ENCODE measurements around the gene SAP130.

Gene SAP130

DNA sequence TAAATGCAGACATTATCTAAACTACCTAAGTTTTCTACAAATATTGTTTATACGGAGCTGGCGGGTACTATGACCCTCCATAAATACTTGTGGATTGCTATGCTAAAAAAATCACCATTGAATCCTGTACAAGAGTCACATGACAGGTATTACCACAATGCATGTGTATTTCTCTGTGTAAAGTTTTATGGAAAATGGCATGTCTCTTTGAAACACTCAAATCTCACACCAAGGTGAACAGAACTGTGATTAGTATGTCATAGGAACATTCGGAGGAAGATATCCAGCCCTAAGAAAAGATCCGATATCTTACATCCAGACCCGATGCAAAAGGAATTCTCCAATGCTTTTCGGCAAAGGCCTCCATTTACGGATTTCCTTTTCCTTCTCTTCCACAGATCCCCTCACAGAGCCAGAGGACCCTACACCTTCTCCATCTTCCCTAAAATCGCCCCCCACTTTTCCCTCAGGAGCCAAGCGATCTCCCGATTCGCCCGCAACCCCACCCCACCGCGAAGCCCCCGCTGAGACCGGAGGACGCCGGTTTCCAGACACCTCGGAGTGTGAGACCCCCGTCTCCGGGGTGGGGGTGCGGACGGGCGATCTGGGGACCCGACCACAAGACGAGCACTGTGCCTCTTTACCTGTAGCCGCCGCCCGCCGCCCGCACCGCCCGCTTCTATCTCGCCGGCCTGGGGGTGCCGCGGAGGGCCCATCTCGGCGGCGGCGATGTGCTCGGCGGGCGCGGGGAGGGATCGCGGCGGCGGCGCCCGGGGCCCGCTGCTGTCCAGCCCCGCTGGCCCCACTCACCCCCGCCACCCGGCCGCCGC, 1.2 kb downstream of the SAP130 start:
- no peak for DNase-seq (ENCODE audit: low read depth, low spot score)

DNA sequence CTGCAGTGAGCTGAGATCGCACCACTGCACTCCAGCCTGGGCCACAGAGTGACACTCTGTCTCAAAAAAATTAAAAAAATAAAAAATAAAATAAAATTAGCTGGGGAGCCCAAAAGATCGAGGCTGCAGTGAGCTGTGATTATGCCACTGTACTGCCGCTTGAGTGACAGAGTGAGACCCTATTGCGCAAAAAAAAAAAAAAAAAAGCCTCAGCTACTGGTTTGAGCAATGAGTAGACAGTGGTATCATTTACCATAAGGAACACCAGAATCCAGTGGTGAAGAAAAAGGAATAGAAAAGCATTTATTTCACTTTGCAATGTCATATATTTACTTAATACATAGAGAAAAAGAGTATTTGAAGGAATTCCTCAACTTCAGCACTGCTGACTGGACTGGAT, 3.0 kb downstream of the SAP130 start:
- DNase-seq (ENCODE audit: low read depth, low spot score), result no peak

DNA sequence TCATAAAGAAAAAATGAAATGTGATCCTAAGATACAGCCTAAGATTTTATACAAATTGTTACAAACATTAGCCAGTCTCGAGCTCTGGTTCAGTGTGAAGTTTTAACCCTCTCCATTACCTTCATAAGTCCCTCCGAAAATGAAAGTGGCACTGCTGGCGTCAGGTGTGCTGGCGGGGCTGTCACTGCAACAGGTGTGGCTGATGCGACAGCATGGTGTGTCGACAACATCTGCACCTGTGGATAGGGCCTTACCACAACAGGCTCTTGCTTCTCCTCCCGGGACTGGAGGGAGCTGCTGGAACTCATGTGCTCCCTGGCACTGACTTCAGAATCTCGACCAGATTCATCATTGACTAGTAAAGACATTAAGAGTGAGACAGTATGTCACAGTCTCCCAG, 10.3 kb downstream of the SAP130 start:
- no peak for DNase-seq (ENCODE audit: low read depth, low spot score)

DNA sequence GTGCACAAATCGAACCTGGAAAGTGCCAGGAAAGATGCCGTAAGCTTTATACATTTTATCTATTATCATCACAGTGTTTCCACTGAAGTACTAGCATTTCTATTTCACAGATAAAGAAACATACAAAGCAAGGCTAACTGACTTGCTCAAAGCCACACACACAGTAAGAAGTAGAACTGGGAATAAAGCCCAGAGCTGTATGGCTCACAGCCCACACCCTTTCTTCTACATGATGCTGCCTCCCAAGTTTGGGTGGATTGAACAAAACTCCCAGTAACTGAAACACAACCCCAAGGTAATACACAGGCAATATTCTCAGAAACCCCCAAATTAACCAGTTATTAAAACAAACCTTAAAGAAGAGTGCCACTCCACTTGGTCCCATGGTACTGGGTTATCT, 11.2 kb downstream of the SAP130 start:
- DNase-seq (ENCODE audit: low read depth, low spot score), result no peak

DNA sequence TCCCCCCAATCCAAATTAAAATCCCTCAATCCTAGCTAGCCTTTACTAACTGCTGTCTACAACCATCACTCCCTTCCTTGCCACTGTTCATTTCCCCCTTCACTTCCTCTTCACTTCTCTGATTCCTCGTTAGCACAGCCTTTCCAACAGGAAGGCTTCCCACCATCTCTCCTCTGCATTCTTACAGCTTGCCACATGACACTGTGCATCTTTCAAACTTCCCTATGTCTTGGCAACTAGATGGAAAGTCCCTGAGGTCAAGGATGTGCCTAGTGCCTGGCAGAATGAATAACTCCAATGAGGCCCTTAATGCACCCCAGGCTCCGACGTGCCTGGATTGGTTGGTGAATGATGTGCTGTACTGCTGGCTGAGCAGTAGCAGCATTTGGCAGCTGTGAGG, 15.2 kb downstream of the SAP130 start:
- no peak for DNase-seq (ENCODE audit: low read depth, low spot score)

DNA sequence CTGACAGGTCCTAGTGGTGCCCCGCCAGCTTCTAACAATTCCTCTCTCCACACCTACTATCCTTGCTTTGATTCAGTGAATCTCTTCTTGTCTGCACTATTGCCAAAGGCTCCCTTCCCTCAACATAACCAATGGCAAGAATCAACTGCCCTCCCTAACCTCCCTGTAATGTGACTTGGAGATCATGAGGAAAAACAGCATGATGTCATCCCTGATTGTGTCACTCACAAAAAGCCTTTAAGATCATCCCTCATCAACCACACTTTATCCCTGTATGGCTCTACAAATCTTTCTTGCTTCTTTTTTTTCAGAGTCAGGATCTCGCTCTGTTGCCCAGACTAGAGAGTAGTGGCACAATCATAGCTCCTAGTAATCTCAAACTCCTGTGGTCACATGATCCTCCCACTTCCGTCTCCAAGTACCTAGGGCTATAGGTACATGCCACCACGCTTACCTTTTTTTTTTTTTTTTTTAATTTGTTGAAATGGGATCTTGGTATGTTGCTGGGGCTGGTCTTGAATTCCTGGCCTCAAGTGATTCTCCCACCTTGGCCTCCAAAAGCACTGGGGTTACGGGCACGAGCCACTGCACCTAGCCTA, 19.7 kb downstream of the SAP130 start:
- DNase-seq (ENCODE audit: low read depth, low spot score), result no peak

DNA sequence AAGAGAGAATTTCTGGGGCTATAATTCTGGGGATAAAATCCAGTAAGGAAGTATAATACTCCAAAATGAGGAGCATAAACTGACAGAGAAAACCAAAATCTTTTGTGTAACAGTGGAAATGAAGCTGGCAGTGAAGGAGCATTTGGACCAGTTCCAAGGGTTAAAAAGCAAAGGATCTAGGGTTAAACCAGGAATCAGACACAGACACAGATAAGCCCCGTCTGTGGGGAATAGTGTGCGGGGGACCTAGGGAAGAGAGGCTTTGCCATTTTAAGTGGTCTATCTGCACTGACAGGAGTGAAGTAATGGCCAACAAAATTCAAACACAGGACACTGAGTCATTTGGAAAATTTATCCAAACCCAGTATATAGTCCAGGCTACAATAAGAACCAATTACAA, 23.4 kb downstream of the SAP130 start:
- DNase-seq (ENCODE audit: low read depth, low spot score), result no peak

DNA sequence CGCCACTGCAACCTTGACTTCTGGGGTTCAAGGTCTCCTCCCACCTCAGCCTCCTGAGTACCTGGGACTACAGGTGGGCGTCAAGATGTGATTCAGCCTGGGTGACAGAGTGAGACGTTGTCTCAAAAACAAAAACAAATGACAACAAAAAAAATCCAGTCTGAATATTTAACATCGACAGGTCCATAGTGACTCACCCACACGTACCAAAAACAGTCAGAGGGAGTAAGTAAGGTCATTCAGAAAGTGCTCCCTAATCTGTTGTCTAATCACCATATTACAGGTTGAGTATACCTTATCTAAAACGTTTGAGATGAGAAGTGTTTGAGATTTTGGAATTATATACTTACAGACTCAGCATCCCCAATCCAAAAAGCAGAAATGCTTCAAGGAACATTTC, 24.4 kb downstream of the SAP130 start:
- DNase-seq (ENCODE audit: low read depth, low spot score), result no peak

DNA sequence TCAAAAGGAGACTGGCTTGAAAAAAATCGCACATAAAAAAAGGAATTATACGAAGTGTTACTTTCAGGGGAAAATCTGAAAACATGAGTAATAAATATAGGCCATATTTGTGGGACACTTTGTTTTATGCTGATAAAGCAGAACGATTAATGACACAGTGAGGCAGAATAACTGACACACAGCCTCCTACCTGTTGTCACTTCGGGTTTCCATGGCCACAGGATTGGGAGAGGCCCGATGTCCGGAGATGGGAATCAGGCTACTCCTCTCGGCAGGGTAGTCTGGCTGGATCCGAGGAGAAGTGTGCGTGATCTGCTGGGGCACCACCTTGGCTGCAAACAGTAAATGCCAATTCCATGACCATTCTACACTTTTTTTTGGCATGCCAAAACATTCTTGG, 31.7 kb downstream of the SAP130 start:
- no peak for DNase-seq (ENCODE audit: low read depth, low spot score)

DNA sequence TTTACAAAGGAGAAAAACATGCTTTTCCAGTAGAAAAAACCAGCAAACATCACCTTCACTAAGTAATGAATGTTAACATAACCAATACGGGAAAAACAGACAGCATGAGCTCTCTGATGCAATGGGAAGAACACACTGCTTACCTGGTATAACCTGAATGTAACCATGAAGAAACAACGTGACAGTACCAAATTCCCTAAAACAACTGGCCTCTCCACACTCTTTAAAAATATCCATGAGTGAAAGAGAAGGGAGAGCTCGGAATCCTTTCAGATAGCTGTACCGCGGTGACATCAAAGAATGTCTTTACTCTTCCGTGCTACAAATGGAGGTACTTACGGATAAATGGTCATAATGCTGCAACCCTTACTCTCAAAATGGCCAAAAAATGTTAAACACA, 32.1 kb downstream of the SAP130 start:
- DNase-seq (ENCODE audit: low read depth, low spot score), result no peak

DNA sequence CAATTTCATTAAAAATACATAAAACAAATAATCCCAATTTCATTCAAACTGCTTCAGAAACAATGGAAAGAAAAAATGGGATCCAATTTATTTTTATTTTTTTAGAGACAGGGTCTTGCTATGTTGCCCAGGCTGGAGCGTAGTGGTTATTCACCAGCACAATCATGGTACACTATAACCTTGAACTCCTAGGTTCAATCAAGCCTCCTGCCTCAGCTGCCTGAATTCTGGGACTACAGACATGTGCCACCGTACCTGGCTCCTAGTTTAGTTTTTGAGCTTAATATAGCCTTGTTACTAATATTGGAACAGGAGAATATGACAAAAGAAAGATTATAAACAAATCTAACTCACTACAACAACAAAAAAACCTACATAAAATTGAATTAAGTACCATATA, 34.2 kb downstream of the SAP130 start:
- DNase-seq (ENCODE audit: low read depth, low spot score), result no peak

DNA sequence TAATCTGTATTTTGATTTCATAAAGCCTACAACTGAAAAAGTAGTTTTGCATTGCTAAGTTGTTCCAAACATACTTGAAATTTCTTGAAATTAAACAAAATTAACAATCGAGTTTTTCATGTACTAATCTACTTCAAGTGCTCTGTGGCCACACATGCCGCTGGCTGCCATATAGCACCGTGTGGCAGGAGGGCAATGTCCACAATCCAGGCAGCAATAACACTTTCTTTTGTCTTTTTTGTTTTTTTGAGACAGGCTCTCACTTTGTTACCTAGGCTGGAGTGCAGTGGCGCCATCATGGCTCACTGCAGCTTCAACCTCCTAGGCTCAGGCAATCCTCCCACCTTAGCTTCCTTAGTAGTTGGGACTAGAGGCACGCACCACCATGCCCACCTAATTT, 36.1 kb downstream of the SAP130 start:
- DNase-seq (ENCODE audit: low read depth, low spot score), result no peak

DNA sequence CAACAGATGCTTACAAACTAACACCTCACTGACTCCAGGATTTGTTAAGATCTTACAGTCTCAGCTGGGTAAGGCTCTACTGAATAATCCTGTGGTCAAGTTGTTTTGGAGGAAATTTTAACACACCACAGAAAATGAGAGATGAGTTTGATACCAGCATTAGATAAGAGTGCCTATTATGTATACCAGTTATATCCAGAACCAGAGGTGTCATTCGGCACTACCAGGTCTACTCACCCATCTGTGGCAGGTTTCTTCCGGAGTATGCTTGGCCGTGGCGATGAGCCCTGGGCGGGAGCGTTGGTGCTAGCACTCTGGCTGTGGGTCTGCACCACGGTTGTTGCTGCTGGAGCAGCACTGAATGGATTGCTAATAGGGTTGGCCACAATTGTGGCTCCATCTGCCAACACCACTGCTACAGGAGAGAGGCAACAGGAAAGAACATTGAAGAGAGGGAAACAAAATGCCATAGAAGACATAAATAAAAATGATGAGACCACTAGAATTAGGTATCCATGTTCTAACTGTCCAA, 41.2 kb downstream of the SAP130 start:
- no peak for DNase-seq (ENCODE audit: low read depth, low spot score)

DNA sequence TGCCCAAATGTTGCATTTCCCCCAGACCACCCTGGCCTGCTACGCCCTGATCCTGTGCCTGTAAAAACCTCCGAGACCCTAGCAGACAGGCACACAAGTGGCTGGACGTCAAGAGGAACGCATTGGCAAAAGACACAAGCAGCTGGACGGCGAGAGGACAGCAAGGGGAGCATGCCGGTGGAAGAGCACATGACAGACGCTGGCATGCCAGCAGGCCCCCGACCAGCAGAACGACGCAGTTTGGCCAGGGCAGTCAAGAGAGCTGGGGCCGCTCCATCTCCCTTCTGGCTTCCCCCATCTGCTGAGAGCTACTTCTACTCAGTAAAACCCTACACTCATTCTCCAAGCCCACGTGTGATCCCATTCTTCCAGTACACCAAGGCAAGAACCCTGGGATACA, 42.1 kb downstream of the SAP130 start:
- DNase-seq (ENCODE audit: low read depth, low spot score), result no peak

DNA sequence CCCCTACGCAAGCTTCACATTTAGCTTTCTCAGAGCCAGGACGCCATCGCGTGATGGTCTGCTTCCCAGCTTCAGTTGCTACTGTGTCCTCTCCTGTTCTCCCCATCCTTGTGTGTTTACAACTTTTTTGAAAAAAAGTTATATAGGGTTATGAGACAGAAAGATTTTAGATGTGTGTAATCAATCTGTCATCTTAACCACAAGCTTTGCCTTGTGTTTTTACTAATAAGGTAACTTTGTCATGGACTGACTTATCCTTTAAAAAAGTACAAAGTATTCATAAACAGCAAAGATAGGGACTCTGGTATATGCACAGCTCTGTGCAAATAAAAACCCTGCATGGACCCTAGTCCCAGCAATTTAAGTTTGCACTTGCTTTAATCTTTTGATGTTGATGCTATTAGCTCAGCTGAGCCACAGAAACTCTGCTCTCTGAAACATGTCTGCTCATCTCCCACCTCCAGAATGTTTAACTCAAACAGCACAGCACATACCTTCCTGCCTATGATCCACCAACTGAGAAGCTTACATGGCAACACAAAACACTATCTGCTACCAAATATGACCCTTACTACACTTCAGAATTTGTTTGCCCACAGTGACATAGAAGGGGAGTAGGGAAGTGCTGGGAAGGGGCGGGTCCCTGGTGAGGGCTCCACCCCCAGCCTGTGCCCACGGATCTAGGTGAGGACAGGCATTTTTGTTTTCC, 42.7 kb downstream of the SAP130 start:
- DNase-seq (ENCODE audit: low read depth, low spot score), result no peak

DNA sequence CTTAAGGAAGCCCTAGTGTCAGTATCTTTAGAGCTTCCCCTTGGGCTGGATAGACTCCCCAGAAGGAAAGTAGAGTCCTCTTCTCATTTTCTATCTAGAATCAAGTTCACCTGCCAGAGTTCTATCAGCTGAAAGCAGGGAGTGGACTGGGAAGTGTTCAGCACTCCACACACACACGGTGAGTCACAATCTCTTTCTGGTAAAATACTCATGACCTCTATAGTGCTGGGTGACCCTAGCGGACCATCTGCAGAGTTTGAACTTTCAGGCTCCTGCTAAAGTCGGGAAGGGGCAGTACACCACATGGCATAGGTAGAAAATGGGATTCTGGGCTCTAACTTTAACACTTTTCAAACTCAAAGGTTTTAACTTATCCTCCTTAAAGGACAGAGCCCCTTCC, 43.3 kb downstream of the SAP130 start:
- DNase-seq (ENCODE audit: low read depth, low spot score), result no peak

DNA sequence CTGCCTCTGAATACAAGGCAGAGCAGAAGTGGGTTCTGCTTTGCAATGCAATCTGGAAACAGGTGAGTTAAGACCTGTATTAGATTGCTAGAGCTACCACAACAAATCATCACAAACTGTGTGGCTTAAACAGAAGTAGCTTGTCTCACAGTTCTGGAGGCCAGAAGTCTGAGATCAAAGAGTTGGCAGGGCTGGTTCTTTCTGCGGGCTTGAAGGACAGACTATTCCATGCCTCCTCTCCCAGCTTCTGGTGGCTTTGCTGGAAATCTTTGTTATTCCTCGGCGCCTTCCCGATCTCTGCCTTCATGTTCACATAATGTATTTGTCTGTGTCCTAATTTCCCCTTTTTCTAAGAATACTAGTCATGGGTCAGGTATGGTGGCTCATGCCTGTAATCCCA, 58.4 kb downstream of the SAP130 start:
- DNase-seq (ENCODE audit: low read depth, low spot score), result no peak

DNA sequence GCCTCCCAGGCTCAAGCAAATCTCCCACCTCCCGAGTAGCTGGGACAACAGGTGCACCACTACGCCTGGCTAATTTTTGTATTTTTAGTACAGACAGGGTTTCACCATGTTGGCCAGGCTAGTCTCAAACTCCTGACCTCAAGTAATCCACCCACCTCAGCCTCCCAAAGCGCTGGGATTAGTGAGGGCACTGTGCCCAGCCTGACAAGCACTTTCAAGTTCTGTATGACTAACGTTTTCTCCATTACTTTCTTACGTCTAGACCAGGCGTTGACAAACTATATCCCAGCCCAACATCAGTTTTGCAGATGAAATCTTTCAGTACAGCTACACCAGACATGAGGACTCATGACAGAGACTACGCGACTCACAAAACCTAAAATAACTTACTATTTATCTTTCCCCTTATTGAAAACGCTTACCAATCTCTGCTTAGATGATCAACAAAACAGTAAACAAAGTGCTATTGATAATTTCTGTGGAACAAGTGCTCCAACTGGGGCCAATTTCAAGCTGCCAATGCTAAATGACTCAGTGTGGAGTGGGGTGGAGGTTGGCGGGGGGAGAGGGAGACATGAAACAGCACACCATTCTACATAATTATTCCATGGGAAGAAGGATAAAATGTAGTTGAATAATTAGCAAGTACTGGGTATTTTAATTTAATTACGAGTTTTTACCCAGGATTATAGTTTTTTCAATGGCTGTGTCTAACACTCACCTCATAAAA, 59.1 kb downstream of the SAP130 start:
- no peak for DNase-seq (ENCODE audit: low read depth, low spot score)

DNA sequence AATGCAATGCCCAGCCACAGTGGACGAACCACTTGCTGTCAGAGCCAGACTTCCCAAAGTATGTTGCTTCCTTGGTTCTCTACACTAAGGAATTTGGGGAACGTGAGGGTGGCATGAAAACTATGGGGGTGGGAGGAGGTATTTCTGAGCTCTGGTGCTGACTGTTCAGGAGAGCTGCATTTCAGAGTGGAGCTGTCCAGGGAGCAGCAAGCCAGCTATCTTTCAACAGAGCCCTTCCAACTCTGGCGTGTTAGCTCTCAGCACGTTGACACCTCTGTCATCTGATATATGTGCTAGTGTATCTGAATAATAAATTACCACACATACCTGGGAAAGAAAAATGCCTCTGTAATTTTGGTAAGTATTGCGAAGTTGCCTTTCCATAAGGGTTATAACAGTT, 66.1 kb downstream of the SAP130 start:
- DNase-seq (ENCODE audit: low read depth, low spot score), result no peak

DNA sequence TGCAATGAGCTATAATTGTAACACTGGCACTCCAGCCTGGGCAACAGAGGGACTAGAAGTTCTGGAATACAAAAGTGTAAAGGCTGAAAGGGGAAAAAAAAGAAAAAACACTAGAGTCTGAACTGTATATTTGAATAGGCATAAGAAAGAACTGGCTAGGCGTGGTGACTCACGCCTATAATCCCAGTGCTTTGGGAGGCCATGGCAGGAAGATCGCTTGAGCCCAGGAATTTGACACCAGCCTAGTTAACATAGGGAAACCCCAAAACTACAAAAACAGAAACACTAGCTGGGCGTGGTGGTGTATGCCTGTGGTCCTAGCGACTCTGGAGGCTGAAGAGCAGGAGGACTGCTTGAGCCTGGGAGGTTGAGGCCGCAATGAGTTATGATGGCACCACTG, 70.6 kb downstream of the SAP130 start:
- no peak for DNase-seq (ENCODE audit: low read depth, low spot score)

DNA sequence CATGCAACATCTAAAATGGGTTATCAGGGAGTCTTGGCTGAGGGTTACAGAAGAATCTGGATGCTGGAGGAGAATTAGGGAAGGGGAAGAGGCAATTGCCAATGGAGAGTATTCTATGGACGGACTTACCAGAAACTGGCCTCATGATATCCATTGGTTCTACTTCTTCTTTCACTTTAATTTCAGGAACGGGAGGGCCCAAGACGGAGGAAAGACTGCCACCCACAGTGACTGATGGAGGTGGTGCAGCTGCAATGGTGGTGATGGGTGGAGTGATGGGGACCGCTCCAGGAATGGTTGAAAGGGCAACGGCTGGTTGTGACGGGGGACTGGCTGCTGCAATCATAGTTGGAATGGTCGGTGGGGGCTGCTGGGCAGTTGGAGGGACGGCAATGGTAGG, 73.0 kb downstream of the SAP130 start:
- DNase-seq (ENCODE audit: low read depth, low spot score), result no peak

DNA sequence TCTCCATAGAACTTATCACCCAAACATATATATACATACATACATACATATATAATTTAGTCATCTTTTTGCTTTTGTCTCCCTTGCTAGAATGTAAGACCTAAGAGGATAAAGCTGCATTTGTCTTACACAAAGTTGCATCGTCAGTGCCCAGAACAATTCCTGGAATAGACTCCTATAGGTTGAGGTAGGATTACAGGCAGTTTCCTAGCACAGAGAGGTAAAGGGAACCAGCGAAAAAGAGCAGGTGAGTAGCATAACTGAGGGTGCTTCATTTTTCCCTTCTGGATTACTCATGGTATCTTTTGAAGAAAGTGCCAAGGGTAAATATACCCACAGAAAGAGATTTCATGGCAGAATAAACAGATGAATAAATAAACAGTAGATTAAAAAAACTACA, 74.0 kb downstream of the SAP130 start:
- no peak for DNase-seq (ENCODE audit: low read depth, low spot score)

Data from smooth muscle cell of the brain vasculature (primary cell).